ENCODE results near the gene TMEM100.

GRCh38 chr17:55729484-55729883 lies 6.8 kb upstream of the TMEM100 start:
- no peak for TF ChIP-seq TCF7 (IDR thresholded peaks at IDR 0.05; ENCODE audit: borderline replicate concordance)
- TF ChIP-seq CTCF (IDR thresholded peaks at IDR 0.05 in 2 of 3, conservative IDR thresholded peaks at IDR 0.05 in 1 of 3; ENCODE audit: control insufficient read depth in 2 of 3, extremely low read depth in 1 of 3, insufficient read depth in 1 of 3, low read depth in 3 of 3, low read length in 3 of 3): no peak
- TF ChIP-seq POLR2A (IDR thresholded peaks at IDR 0.05; ENCODE audit: low read depth, low read length): no peak
- TF ChIP-seq TARDBP (IDR thresholded peaks at IDR 0.05; ENCODE audit: borderline replicate concordance): no peak
- TF ChIP-seq ESRRA (IDR thresholded peaks at IDR 0.05; ENCODE audit: low read length): no peak
- TF ChIP-seq SUZ12 (IDR thresholded peaks at IDR 0.05; ENCODE audit: unreplicated experiment): no peak

All from GM12878 (cell line).